NCI-H146 treated with DMSO at 0.1 percent for 48 hours (cell line): ENCODE data around the gene DUSP16.
"Not testable (repeated sequence)": the region's sequence is repeated elsewhere in the genome, so short reads cannot be mapped to it uniquely, and the experiment has no call there.

ENCODE experiments used
- DNase-seq: peaks from one replicate; lab custom pipeline; 2025; ENCODE audit not compliant: unreplicated experiment; lab: John Stamatoyannopoulos, UW

Gene DUSP16

GRCh38 chr12:12473223-12473622, 89.4 kb downstream of the DUSP16 start:
- no peak for DNase-seq

GRCh38 chr12:12471982-12472961, 90.4 kb downstream of the DUSP16 start:
- DNase-seq, result not testable (repeated sequence)

GRCh38 chr12:12470751-12471306, 91.8 kb downstream of the DUSP16 start:
- no peak for DNase-seq

GRCh38 chr12:12469386-12469785, 93.3 kb downstream of the DUSP16 start:
- DNase-seq, result no peak

GRCh38 chr12:12468575-12468974, 94.1 kb downstream of the DUSP16 start:
- no peak for DNase-seq

- no peak for DNase-seq
Observed at GRCh38 chr12:12467688-12468261, 94.9 kb downstream of the DUSP16 start.

- DNase-seq, result no peak
Observed at GRCh38 chr12:12467264-12467663, 95.4 kb downstream of the DUSP16 start.

GRCh38 chr12:12466157-12466556, 96.5 kb downstream of the DUSP16 start:
- DNase-seq, result no peak

- DNase-seq, result no peak
Observed at GRCh38 chr12:12465522-12465921, 97.1 kb downstream of the DUSP16 start.

- DNase-seq, result no peak
Observed at GRCh38 chr12:12461923-12462315, 100.7 kb downstream of the DUSP16 start.

GRCh38 chr12:12460935-12461922, 101.4 kb downstream of the DUSP16 start:
- DNase-seq, result no peak

GRCh38 chr12:12456637-12457036, 106.0 kb downstream of the DUSP16 start:
- DNase-seq, result no peak

- DNase-seq, result no peak
Observed at GRCh38 chr12:12454315-12454714, 108.3 kb downstream of the DUSP16 start.

GRCh38 chr12:12453635-12454034, 109.0 kb downstream of the DUSP16 start:
- no peak for DNase-seq

GRCh38 chr12:12452326-12452902, 110.2 kb downstream of the DUSP16 start:
- no peak for DNase-seq

- DNase-seq, result no peak
Observed at GRCh38 chr12:12451098-12451497, 111.6 kb downstream of the DUSP16 start.

- no peak for DNase-seq
Observed at GRCh38 chr12:12450043-12450471, 112.6 kb downstream of the DUSP16 start.

GRCh38 chr12:12449533-12450025, 113.1 kb downstream of the DUSP16 start:
- DNase-seq, result peak; percentile 94

- no peak for DNase-seq
Observed at GRCh38 chr12:12447837-12448236, 114.8 kb downstream of the DUSP16 start.

- DNase-seq, result no peak
Observed at GRCh38 chr12:12447236-12447635, 115.4 kb downstream of the DUSP16 start.
